Skeletal muscle tissue (tissue), 4 donors: ENCODE results near the gene QKI. TPM values are rescaled to one million over a fixed set of nuclear protein-coding genes. Genes with fewer than 3 reads are reported as not detected.
"Not testable (repeated sequence)": the region's sequence is repeated elsewhere in the genome, so short reads cannot be mapped to it uniquely, and the experiment has no call there.

Experiments
- H3K27ac ChIP-seq: one replicate; pipeline ENCODE4 v1.7.0; 2013; ENCODE audit warnings: mild to moderate bottlenecking, low read depth, low read length, inconsistent platforms
- H3K27me3 ChIP-seq, 3 donors: one replicate each; pipeline ENCODE4 v1.7.0; 2013; ENCODE audit warnings: low read length in 3 of 3; ENCODE audit not compliant: control insufficient read depth in 3 of 3, insufficient read depth in 3 of 3
- H3K36me3 ChIP-seq, 3 donors: one replicate each; pipeline ENCODE4 v1.7.0; 2013; ENCODE audit warnings: low read length in 3 of 3; ENCODE audit not compliant: control insufficient read depth in 3 of 3, insufficient read depth in 3 of 3
- H3K4me1 ChIP-seq, 3 donors: one replicate each; pipeline ENCODE4 v1.7.0; 2013; ENCODE audit warnings: low read length in 3 of 3, mild to moderate bottlenecking in 3 of 3; ENCODE audit not compliant: control insufficient read depth in 3 of 3, insufficient read depth in 3 of 3
- H3K4me3 ChIP-seq, 3 donors: one replicate each; pipeline ENCODE4 v1.7.0; 2013; ENCODE audit warnings: low read length in 3 of 3
- H3K9ac ChIP-seq, 3 donors: one replicate each; pipeline ENCODE4 v1.7.0; 2013; ENCODE audit warnings: low read length in 3 of 3, mild to moderate bottlenecking in 3 of 3, moderate library complexity in 2 of 3, low read depth in 1 of 3
- H3K9me3 ChIP-seq, 3 donors: one replicate each; pipeline ENCODE4 v1.7.0; 2013; ENCODE audit warnings: low read length in 3 of 3; ENCODE audit not compliant: control insufficient read depth in 3 of 3
- total RNA-seq: library from RNA; depleted of rRNA; stranded (reverse); fragments of >200 nt; gene quantifications from one replicate; pipeline ENCODE4 v1.2.3, GENCODE V29; 2014
- donor health status: Osteomylitis.

QKI gene
- total RNA-seq, 1 donor from 2014 or later, result 274 TPM

GRCh38 chr6:163433486-163433885 is 19.0 kb downstream of the QKI start:
- H3K27ac ChIP-seq, H3K4me3 ChIP-seq, H3K36me3 ChIP-seq, H3K9ac ChIP-seq, H3K27me3 ChIP-seq, H3K9me3 ChIP-seq: not testable (repeated sequence)
- H3K4me1 ChIP-seq, result peaks cover 28 to 54% (median 31%) of the 10 kb centered on the region in 3 donors

GRCh38 chr6:163435023-163435422 is 20.5 kb downstream of the QKI start:
- H3K27ac ChIP-seq, result no peak overlapping the region

GRCh38 chr6:163436843-163437242 is 22.3 kb downstream of the QKI start:
- Histone ChIP-seq H3K27ac (no peak overlapping the region), H3K27me3 (no peaks in the 10 kb centered on the region), H3K9me3 (no peaks in the 10 kb centered on the region), H3K4me3 (no peak overlapping the region), H3K36me3 (no peaks in the 10 kb centered on the region), H3K9ac (no peak overlapping the region), H3K4me1 (peaks cover 29 to 43% (median 32%) of the 10 kb centered on the region in 3 donors)

More at GRCh38 chr6:163435023-163435422, 20.5 kb downstream of the QKI start:
- Histone ChIP-seq H3K36me3 (no peaks in the 10 kb centered on the region), H3K4me1 (peaks cover 25 to 47% (median 30%) of the 10 kb centered on the region in 3 donors), H3K9ac (no peak overlapping the region), H3K27me3 (no peaks in the 10 kb centered on the region), H3K9me3 (no peaks in the 10 kb centered on the region), H3K4me3 (peak overlapping the region in 1 of 3 donors; percentile 9)

- H3K4me1 ChIP-seq, result peaks cover 29 to 46% (median 33%) of the 10 kb centered on the region in 3 donors
- H3K36me3 ChIP-seq, result no peaks in the 10 kb centered on the region
- H3K4me3 ChIP-seq, result no peak overlapping the region
- H3K9ac ChIP-seq, result peak overlapping the region in 1 of 3 donors; percentile 48
- no peaks in the 10 kb centered on the region for H3K9me3 ChIP-seq
- peak overlapping the region; percentile 6 for H3K27ac ChIP-seq
- no peaks in the 10 kb centered on the region for H3K27me3 ChIP-seq
Observed at GRCh38 chr6:163437466-163437865, 22.9 kb downstream of the QKI start.

GRCh38 chr6:163438298-163438939 is 23.9 kb downstream of the QKI start:
- no peak overlapping the region for H3K4me3 ChIP-seq
- peaks cover 28 to 41% (median 33%) of the 10 kb centered on the region in 3 donors for H3K4me1 ChIP-seq
- no peaks in the 10 kb centered on the region for H3K27me3 ChIP-seq
- H3K9ac ChIP-seq, result no peak overlapping the region
- H3K36me3 ChIP-seq, result no peaks in the 10 kb centered on the region
- H3K27ac ChIP-seq, result no peak overlapping the region
- no peaks in the 10 kb centered on the region for H3K9me3 ChIP-seq

GRCh38 chr6:163438940-163439335 is 24.4 kb downstream of the QKI start:
- Histone ChIP-seq H3K4me1 (peaks cover 29 to 44% (median 33%) of the 10 kb centered on the region in 3 donors), H3K36me3 (no peaks in the 10 kb centered on the region), H3K27me3 (no peaks in the 10 kb centered on the region), H3K27ac (no peak overlapping the region), H3K9ac (no peak overlapping the region), H3K4me3 (no peak overlapping the region), H3K9me3 (no peaks in the 10 kb centered on the region)

GRCh38 chr6:163439390-163439789 is 24.9 kb downstream of the QKI start:
- H3K27ac ChIP-seq, H3K36me3 ChIP-seq, H3K27me3 ChIP-seq, H3K4me3 ChIP-seq, H3K9me3 ChIP-seq, H3K9ac ChIP-seq: not testable (repeated sequence)
- peaks cover 32 to 45% (median 36%) of the 10 kb centered on the region in 3 donors for H3K4me1 ChIP-seq

GRCh38 chr6:163439997-163440396 is 25.5 kb downstream of the QKI start:
- Histone ChIP-seq H3K36me3 (no peaks in the 10 kb centered on the region), H3K4me1 (peaks cover 32 to 44% (median 36%) of the 10 kb centered on the region in 3 donors)

GRCh38 chr6:163442336-163442735 is 27.8 kb downstream of the QKI start:
- Histone ChIP-seq H3K4me1 (peaks cover 27 to 42% (median 32%) of the 10 kb centered on the region in 3 donors), H3K27ac (no peak overlapping the region), H3K36me3 (no peaks in the 10 kb centered on the region), H3K9me3 (no peaks in the 10 kb centered on the region), H3K9ac (no peak overlapping the region), H3K4me3 (no peak overlapping the region), H3K27me3 (no peaks in the 10 kb centered on the region)

More at GRCh38 chr6:163439997-163440396, 25.5 kb downstream of the QKI start:
- Histone ChIP-seq H3K9ac (no peak overlapping the region), H3K27me3 (no peaks in the 10 kb centered on the region), H3K4me3 (no peak overlapping the region), H3K9me3 (no peaks in the 10 kb centered on the region), H3K27ac (no peak overlapping the region)

- Histone ChIP-seq H3K9me3 (no peaks in the 10 kb centered on the region), H3K36me3 (no peaks in the 10 kb centered on the region), H3K4me1 (peaks cover 22 to 43% (median 23%) of the 10 kb centered on the region in 3 donors), H3K27me3 (no peaks in the 10 kb centered on the region), H3K27ac (no peak overlapping the region), H3K4me3 (no peak overlapping the region), H3K9ac (no peak overlapping the region)
Observed at GRCh38 chr6:163444077-163444476, 29.6 kb downstream of the QKI start.
